ENCODE data around the gene RALGAPA1. TPM values are rescaled to one million over a fixed set of nuclear protein-coding genes. Genes with fewer than 3 reads are reported as not detected.
"Not testable (repeated sequence)": the region's sequence is repeated elsewhere in the genome, so short reads cannot be mapped to it uniquely, and the experiment has no call there.

RALGAPA1 gene
- total and polyA plus RNA-seq, 4 donors = 64.9 to 189 (median 86.1) TPM

DNA sequence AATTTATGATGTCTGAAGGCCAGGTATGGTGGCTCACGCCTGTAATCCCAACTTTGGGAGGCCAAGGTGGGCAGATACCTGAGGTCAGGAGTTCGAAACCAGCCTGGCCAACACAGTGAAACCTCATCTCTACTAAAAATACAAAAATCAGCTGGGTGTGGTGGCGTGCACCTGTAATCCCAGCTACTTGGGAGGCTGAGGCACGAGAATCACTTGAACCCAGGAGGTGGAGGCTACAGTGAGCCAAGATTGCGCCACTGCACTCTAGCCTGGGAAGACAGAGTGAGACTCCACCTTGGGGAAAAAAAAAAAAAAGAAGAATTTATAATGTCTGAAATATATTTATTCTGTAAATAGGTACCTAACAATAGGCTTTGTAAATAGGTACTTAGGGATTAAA is 33.0 kb downstream of the RALGAPA1 start:
- 87% methylated on average over 4 of the region's 5 CpGs for WGBS (ENCODE audit: insufficient coverage)

GRCh38 chr14:35766700-35767082 is 42.4 kb downstream of the RALGAPA1 start:
- Histone ChIP-seq H3K27me3 (ENCODE audit: control insufficient read depth, insufficient read depth, low read length) (no peaks in the 10 kb centered on the region), H3K9me3 (ENCODE audit: control insufficient read depth, insufficient read depth, low read length) (no peaks in the 10 kb centered on the region), H3K27ac (ENCODE audit: low read depth, low read length) (no peak overlapping the region), H3K36me3 (ENCODE audit: control insufficient read depth, insufficient read depth, low read length) (peaks cover 6% of the 10 kb centered on the region), H3K4me3 (ENCODE audit: low read depth, low read length) (no peak overlapping the region), H3K4me1 (ENCODE audit: control insufficient read depth, insufficient read depth, low read length) (no peaks in the 10 kb centered on the region)
- 92% methylated on average over 2 of the region's 2 CpGs for WGBS (ENCODE audit: insufficient coverage)
- no peak for DNase-seq (ENCODE audit: low read depth in 4 of 6, low spot score in 6 of 6)

More for the DNA sequence above, 33.0 kb downstream of the RALGAPA1 start:
- H3K9me3 ChIP-seq (ENCODE audit: control insufficient read depth, insufficient read depth, low read length); H3K27ac ChIP-seq (ENCODE audit: low read depth, low read length); H3K27me3 ChIP-seq (ENCODE audit: control insufficient read depth, insufficient read depth, low read length); H3K36me3 ChIP-seq (ENCODE audit: control insufficient read depth, insufficient read depth, low read length); H3K4me1 ChIP-seq (ENCODE audit: control insufficient read depth, insufficient read depth, low read length); H3K4me3 ChIP-seq (ENCODE audit: low read depth, low read length); DNase-seq (ENCODE audit: low read depth in 4 of 6, low spot score in 6 of 6): not testable (repeated sequence)

- no peak overlapping the region for H3K4me3 ChIP-seq (ENCODE audit: low read depth, low read length)
- H3K27me3 ChIP-seq (ENCODE audit: control insufficient read depth, insufficient read depth, low read length) = no peaks in the 10 kb centered on the region
- H3K4me1 ChIP-seq (ENCODE audit: control insufficient read depth, insufficient read depth, low read length) = no peaks in the 10 kb centered on the region
- DNase-seq (ENCODE audit: low read depth in 4 of 6, low spot score in 6 of 6) = no peak
- no peak overlapping the region for H3K27ac ChIP-seq (ENCODE audit: low read depth, low read length)
- H3K9me3 ChIP-seq (ENCODE audit: control insufficient read depth, insufficient read depth, low read length) = no peaks in the 10 kb centered on the region
- peaks cover 6% of the 10 kb centered on the region for H3K36me3 ChIP-seq (ENCODE audit: control insufficient read depth, insufficient read depth, low read length)
- 90% methylated on average over 2 of the region's 5 CpGs for WGBS (ENCODE audit: insufficient coverage)
Observed at GRCh38 chr14:35766036-35766699, 42.9 kb downstream of the RALGAPA1 start.

DNA sequence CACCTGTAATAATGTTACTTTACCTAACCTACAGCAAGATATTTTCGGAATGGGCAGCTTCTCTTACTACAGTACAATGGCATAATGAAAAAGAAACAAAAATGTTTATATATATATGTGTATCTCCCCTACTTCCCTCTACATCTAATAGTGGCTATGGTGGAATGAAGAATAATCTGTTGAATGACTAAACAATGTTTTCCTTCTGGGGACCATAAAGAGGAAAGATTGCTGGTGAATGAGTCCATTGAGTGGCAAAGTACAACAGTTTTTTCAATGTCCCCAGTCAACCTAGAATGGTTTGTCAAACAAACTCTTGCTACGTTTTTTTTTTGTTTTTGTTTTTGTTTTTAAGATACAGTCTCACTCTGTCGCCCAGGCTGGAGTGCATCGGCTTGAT is 47.2 kb downstream of the RALGAPA1 start:
- Histone ChIP-seq H3K36me3 (ENCODE audit: control insufficient read depth, insufficient read depth, low read length) (peaks cover 2% of the 10 kb centered on the region), H3K4me1 (ENCODE audit: control insufficient read depth, insufficient read depth, low read length) (no peaks in the 10 kb centered on the region), H3K9me3 (ENCODE audit: control insufficient read depth, insufficient read depth, low read length) (no peaks in the 10 kb centered on the region), H3K27ac (ENCODE audit: low read depth, low read length) (no peak overlapping the region), H3K4me3 (ENCODE audit: low read depth, low read length) (no peak overlapping the region), H3K27me3 (ENCODE audit: control insufficient read depth, insufficient read depth, low read length) (no peaks in the 10 kb centered on the region)
- DNase-seq (ENCODE audit: low read depth in 4 of 6, low spot score in 6 of 6) = no peak
- 80% methylated on average over 2 of the region's 4 CpGs for WGBS (ENCODE audit: insufficient coverage)

DNA sequence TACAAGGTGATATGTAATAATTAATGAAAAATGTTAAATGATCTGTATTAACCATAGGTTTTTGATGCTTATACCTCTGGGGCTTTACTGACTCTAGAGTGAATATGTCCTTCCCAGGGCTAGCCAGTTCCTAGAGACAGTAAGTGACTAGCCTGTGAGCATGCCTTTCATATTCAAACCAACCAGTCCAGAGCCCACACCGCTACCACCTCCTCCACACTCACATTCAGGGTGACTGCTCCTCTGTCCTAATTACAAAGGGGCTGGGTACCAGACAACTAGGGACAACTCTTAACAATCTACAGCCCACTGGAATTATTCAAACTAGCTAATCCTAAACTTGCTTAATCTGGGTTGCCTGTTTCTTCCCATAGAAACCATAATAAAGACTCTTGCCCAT is 49.0 kb downstream of the RALGAPA1 start:
- Histone ChIP-seq H3K4me1 (ENCODE audit: control insufficient read depth, insufficient read depth, low read length) (no peaks in the 10 kb centered on the region), H3K36me3 (ENCODE audit: control insufficient read depth, insufficient read depth, low read length) (peaks cover 5% of the 10 kb centered on the region), H3K27me3 (ENCODE audit: control insufficient read depth, insufficient read depth, low read length) (no peaks in the 10 kb centered on the region), H3K9me3 (ENCODE audit: control insufficient read depth, insufficient read depth, low read length) (no peaks in the 10 kb centered on the region), H3K4me3 (ENCODE audit: low read depth, low read length) (no peak overlapping the region), H3K27ac (ENCODE audit: low read depth, low read length) (no peak overlapping the region)
- WGBS (ENCODE audit: insufficient coverage) = 91% methylated on average over 1 of the region's 1 CpG
- DNase-seq (ENCODE audit: low read depth in 4 of 6, low spot score in 6 of 6) = no peak

GRCh38 chr14:35758523-35759129 is 50.5 kb downstream of the RALGAPA1 start:
- no peak overlapping the region for H3K4me3 ChIP-seq (ENCODE audit: low read depth, low read length)
- no peak overlapping the region for H3K27ac ChIP-seq (ENCODE audit: low read depth, low read length)
- no peak for DNase-seq (ENCODE audit: low read depth in 4 of 6, low spot score in 6 of 6)
- no peaks in the 10 kb centered on the region for H3K9me3 ChIP-seq (ENCODE audit: control insufficient read depth, insufficient read depth, low read length)
- H3K4me1 ChIP-seq (ENCODE audit: control insufficient read depth, insufficient read depth, low read length) = no peaks in the 10 kb centered on the region
- H3K27me3 ChIP-seq (ENCODE audit: control insufficient read depth, insufficient read depth, low read length) = no peaks in the 10 kb centered on the region
- H3K36me3 ChIP-seq (ENCODE audit: control insufficient read depth, insufficient read depth, low read length) = peaks cover 8% of the 10 kb centered on the region
- WGBS (ENCODE audit: insufficient coverage) = no CpG with 5 or more reads among the region's 3 CpGs

- Histone ChIP-seq H3K9me3 (ENCODE audit: control insufficient read depth, insufficient read depth, low read length) (no peaks in the 10 kb centered on the region), H3K27me3 (ENCODE audit: control insufficient read depth, insufficient read depth, low read length) (no peaks in the 10 kb centered on the region), H3K4me3 (ENCODE audit: low read depth, low read length) (no peak overlapping the region), H3K4me1 (ENCODE audit: control insufficient read depth, insufficient read depth, low read length) (no peaks in the 10 kb centered on the region), H3K27ac (ENCODE audit: low read depth, low read length) (no peak overlapping the region), H3K36me3 (ENCODE audit: control insufficient read depth, insufficient read depth, low read length) (peaks cover 16% of the 10 kb centered on the region)
- DNase-seq (ENCODE audit: low read depth in 4 of 6, low spot score in 6 of 6) = no peak
Observed at GRCh38 chr14:35754671-35755070, 54.4 kb downstream of the RALGAPA1 start.

DNA sequence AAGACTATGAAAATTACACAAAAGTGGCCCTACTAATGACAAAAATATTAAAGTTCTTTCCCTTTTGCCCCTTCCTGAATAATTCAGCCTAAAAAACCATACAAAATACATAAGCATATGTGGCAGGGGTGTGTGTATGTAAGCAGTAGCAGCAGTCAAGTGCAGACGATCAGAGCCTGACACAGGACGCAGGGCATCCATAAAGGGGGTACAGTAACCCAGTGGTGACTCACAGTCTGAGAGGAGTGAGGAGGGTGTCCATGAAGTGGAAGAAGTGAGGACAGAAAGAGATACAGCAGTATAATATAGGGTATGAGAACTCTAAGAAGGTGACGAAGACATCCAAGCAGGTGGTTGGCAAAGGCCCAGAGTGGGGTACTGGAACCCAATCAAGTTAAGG is 56.7 kb downstream of the RALGAPA1 start:
- no peaks in the 10 kb centered on the region for H3K9me3 ChIP-seq (ENCODE audit: control insufficient read depth, insufficient read depth, low read length)
- 82% methylated on average over 3 of the region's 3 CpGs for WGBS (ENCODE audit: insufficient coverage)
- no peak overlapping the region for H3K4me3 ChIP-seq (ENCODE audit: low read depth, low read length)
- H3K27ac ChIP-seq (ENCODE audit: low read depth, low read length) = no peak overlapping the region
- DNase-seq (ENCODE audit: low read depth in 4 of 6, low spot score in 6 of 6) = no peak
- H3K36me3 ChIP-seq (ENCODE audit: control insufficient read depth, insufficient read depth, low read length) = peaks cover 16% of the 10 kb centered on the region
- H3K27me3 ChIP-seq (ENCODE audit: control insufficient read depth, insufficient read depth, low read length) = no peaks in the 10 kb centered on the region
- H3K4me1 ChIP-seq (ENCODE audit: control insufficient read depth, insufficient read depth, low read length) = no peaks in the 10 kb centered on the region

DNA sequence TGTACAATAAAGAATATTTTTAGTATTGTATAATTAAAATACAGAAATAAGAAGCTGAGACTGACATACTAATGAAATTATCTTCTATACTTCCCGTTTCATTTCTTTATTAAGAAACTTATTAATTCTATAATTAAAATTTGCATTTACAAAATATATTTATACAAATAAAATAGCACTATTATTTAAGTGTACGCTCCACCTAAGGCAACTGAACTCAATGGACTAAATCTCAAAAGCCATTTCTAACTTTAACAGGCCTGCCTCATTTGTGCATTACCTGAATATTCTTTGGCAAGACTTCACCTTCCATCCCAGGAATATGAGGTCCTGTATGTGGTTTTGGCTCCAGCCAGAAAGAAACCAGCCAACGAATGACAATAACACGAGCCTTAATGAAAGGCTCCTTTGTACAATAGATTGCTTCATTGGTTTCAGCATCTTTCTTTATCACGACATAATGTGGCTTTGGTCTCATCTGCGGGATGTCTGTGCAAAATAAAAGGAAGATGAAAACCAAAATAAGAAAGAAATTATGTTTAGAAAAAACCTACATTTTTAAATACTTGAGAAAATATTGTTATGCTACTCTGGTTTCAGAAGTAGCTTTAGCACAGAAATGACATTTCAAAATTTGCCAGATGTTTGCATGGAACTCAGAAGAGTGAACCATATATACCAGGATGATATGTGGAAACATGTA is 58.7 kb downstream of the RALGAPA1 start:
- H3K27me3 ChIP-seq (ENCODE audit: control insufficient read depth, insufficient read depth, low read length) = no peaks in the 10 kb centered on the region
- DNase-seq (ENCODE audit: low read depth in 4 of 6, low spot score in 6 of 6) = no peak
- H3K27ac ChIP-seq (ENCODE audit: low read depth, low read length) = no peak overlapping the region
- peaks cover 18% of the 10 kb centered on the region for H3K36me3 ChIP-seq (ENCODE audit: control insufficient read depth, insufficient read depth, low read length)
- H3K4me1 ChIP-seq (ENCODE audit: control insufficient read depth, insufficient read depth, low read length) = no peaks in the 10 kb centered on the region
- H3K9me3 ChIP-seq (ENCODE audit: control insufficient read depth, insufficient read depth, low read length) = no peaks in the 10 kb centered on the region
- no peak overlapping the region for H3K4me3 ChIP-seq (ENCODE audit: low read depth, low read length)
- no CpG with 5 or more reads among the region's 6 CpGs for WGBS (ENCODE audit: insufficient coverage)

GRCh38 chr14:35747379-35747778 is 61.7 kb downstream of the RALGAPA1 start:
- Histone ChIP-seq H3K4me3 (ENCODE audit: low read depth, low read length) (no peak overlapping the region), H3K27me3 (ENCODE audit: control insufficient read depth, insufficient read depth, low read length) (no peaks in the 10 kb centered on the region), H3K27ac (ENCODE audit: low read depth, low read length) (no peak overlapping the region), H3K4me1 (ENCODE audit: control insufficient read depth, insufficient read depth, low read length) (no peaks in the 10 kb centered on the region), H3K36me3 (ENCODE audit: control insufficient read depth, insufficient read depth, low read length) (peaks cover 12% of the 10 kb centered on the region), H3K9me3 (ENCODE audit: control insufficient read depth, insufficient read depth, low read length) (no peaks in the 10 kb centered on the region)
- DNase-seq (ENCODE audit: low read depth in 4 of 6, low spot score in 6 of 6) = no peak
